HepG2 (cell line): ENCODE results near the gene DDX20. TPM values are rescaled to one million over a fixed set of nuclear protein-coding genes. Genes with fewer than 3 reads are reported as not detected.

Source experiments
- ATAC-seq: fragments of 200-7000 bp; cut with Tn5 transposase; 3 replicates; pipeline ENCODE4 v1.9.1; 2020; ENCODE audit warnings: mild to moderate bottlenecking, moderate library complexity
- BruUV-seq: library from RNA; stranded (reverse); fragments of 400-500 nt; replicated peaks from 2 replicates; lab custom pipeline; 2021; lab: Mats Ljungman, UMichigan
- CTCF ChIA-PET: fragments of 300-600 bp; formaldehyde crosslinking; extraction: SDS; loops from one replicate; lab custom pipeline; 2021; ENCODE audit warnings: low total read pairs, inconsistent platforms, low intra/inter-chr PET ratio; lab: Yijun Ruan, JAX
- POLR2A ChIA-PET: fragments of 350-600 bp; sonication (Branson Sonifier 250); formaldehyde crosslinking; loops from one replicate; lab custom pipeline; 2020; ENCODE audit warnings: antibody characterized with exemption, inconsistent platforms; lab: Yijun Ruan, JAX
- DNase-seq: peaks from one replicate; pipeline ENCODE4 v3.0.0-alpha.2; 2015; ENCODE audit warnings: low spot score
- FAIRE-seq: peaks from 3 replicates; lab custom pipeline; 2011; peaks lifted over from hg19 to GRCh38; lab: Jason Lieb, UNC
- H2AFZ ChIP-seq: one replicate; pipeline ENCODE4 v1.6.1; 2011; ENCODE audit warnings: low read length, inconsistent platforms
- H3K27ac ChIP-seq: fragments of 300-600 bp; 3 replicates; pipeline ENCODE4 v1.8.0; 2011; ENCODE audit warnings: mixed run types, mild to moderate bottlenecking, mixed read lengths, low read length, inconsistent platforms; ENCODE audit not compliant: insufficient read depth; ENCODE audit errors: extremely low read length
- H3K27me3 ChIP-seq, 2 experiments: fragments of 200-600 bp in 1 of 2; 2 replicates in 1 of 2; 3 replicates in 1 of 2; pipeline versions ENCODE4 v1.6.0 to v1.8.0; 2011; ENCODE audit warnings: low read length in 2 of 2, mild to moderate bottlenecking in 2 of 2, moderate library complexity in 2 of 2, inconsistent platforms in 1 of 2; ENCODE audit not compliant: insufficient read depth in 2 of 2, control insufficient read depth in 1 of 2
- H3K36me3 ChIP-seq, 2 experiments: fragments of 200-600 bp in 1 of 2; replicated peaks in 1 of 2; 2 replicates in 1 of 2; 3 replicates in 1 of 2; pipeline versions ENCODE4 v1.5.1 to v1.8.0; 2011; ENCODE audit warnings: low read length in 2 of 2, inconsistent platforms in 1 of 2; ENCODE audit not compliant: insufficient read depth in 2 of 2, control insufficient read depth in 1 of 2
- H3K4me1 ChIP-seq: 2 replicates; pipeline ENCODE4 v1.5.1; 2012; ENCODE audit warnings: low read length, inconsistent platforms; ENCODE audit not compliant: insufficient read depth
- H3K4me2 ChIP-seq: 2 replicates; pipeline ENCODE4 v1.6.0; 2011; ENCODE audit warnings: low read depth, low read length, inconsistent platforms
- H3K4me3 ChIP-seq, 3 experiments: fragments of 200-600 bp in 1 of 3; sonication (generic), shearing (Covaris generic) in 1 of 3; replicated peaks in 1 of 3; 2 replicates each; pipeline ENCODE4 v1.5.1; 2011 to 2016; ENCODE audit warnings: low read length in 3 of 3, inconsistent platforms in 2 of 3, low read depth in 2 of 3, mild to moderate bottlenecking in 2 of 3, control low read depth in 1 of 3, mixed read lengths in 1 of 3; ENCODE audit not compliant: insufficient read depth in 1 of 3
- H3K79me2 ChIP-seq: one replicate; pipeline ENCODE4 v1.6.1; 2011; ENCODE audit warnings: low read length, inconsistent platforms; ENCODE audit not compliant: insufficient read depth
- H3K9ac ChIP-seq: 2 replicates; pipeline ENCODE4 v1.6.0; 2011; ENCODE audit warnings: mild to moderate bottlenecking, low read depth, low read length, inconsistent platforms; ENCODE audit not compliant: insufficient read depth
- H3K9me3 ChIP-seq: 2 replicates; pipeline ENCODE4 v1.5.1; 2012; ENCODE audit warnings: mild to moderate bottlenecking, low read length
- H4K20me1 ChIP-seq: 2 replicates; pipeline ENCODE4 v1.6.0; 2011; ENCODE audit warnings: inconsistent platforms, mild to moderate bottlenecking, low read length, moderate library complexity; ENCODE audit not compliant: insufficient read depth
- BRD4 ChIP-seq: sonication (generic); formaldehyde crosslinking; IDR thresholded peaks from 2 replicates; pipeline ENCODE4 v1.4.0; 2020; ENCODE audit warnings: missing genetic modification reagents
- IKZF4 ChIP-seq: sonication (generic); formaldehyde crosslinking; IDR thresholded peaks from 2 replicates; pipeline ENCODE4 v1.5.1; 2020; ENCODE audit warnings: borderline replicate concordance, mild to moderate bottlenecking, low read depth, missing genetic modification reagents; ENCODE audit errors: not compliant biosample characterization
- RFX1 ChIP-seq: fragments of 450-650 bp; IDR thresholded peaks from 2 replicates; pipeline ENCODE4 v1.6.1; 2017
- ZFP1 ChIP-seq: IDR thresholded peaks from 2 replicates; pipeline ENCODE4 v1.6.1; 2016
- ZMAT3 ChIP-seq: sonication (generic); formaldehyde crosslinking; conservative IDR thresholded peaks from 2 replicates; pipeline ENCODE4 v1.7.0; 2021; ENCODE audit warnings: missing genetic modification reagents
- ZNF10 ChIP-seq: sonication (generic); formaldehyde crosslinking; IDR thresholded peaks from 2 replicates; pipeline ENCODE4 v1.4.0; 2020; ENCODE audit warnings: mild to moderate bottlenecking, low read depth, missing genetic modification reagents, borderline replicate concordance
- ZNF337 ChIP-seq: sonication (generic); formaldehyde crosslinking; IDR thresholded peaks from 2 replicates; pipeline ENCODE4 v1.5.1; 2020; ENCODE audit warnings: missing genetic modification reagents, low read depth, mild to moderate bottlenecking, borderline replicate concordance
- ZNF572 ChIP-seq: sonication (generic); formaldehyde crosslinking; IDR thresholded peaks from 2 replicates; pipeline ENCODE4 v1.5.1; 2020; ENCODE audit warnings: mild to moderate bottlenecking, missing genetic modification reagents
- ZSCAN21 ChIP-seq: sonication (generic); formaldehyde crosslinking; IDR thresholded peaks from 2 replicates; pipeline ENCODE4 v1.8.0; 2022; ENCODE audit warnings: mild to moderate bottlenecking, missing genetic modification reagents, moderate library complexity, borderline replicate concordance
- WGBS: methylation state at CpG from one replicate; pipeline ENCODE4 v1.1.6; 2017; ENCODE audit warnings: low lambda C conversion rate; 5-methylcytosine and 5-hydroxymethylcytosine counted together
- in situ Hi-C: cut with HindIII; loops from 2 replicates; pipeline ENCODE4 v1.10.0; 2017; ENCODE audit warnings: low pct_unique_long_range_greater_than_20kb; ENCODE audit not compliant: extremely low pct_ligation_motif_present
- intact Hi-C: fragments of 100-400 bp; cut with micrococcal nuclease; formaldehyde crosslinking; loops from one replicate; pipeline ENCODE4 v1.10.0; 2022; ENCODE audit not compliant: unreplicated experiment
- polyA plus RNA-seq, 8 experiments: library from polyadenylated mRNA; depleted of rRNA in 3 of 8; stranded (reverse) in 7 of 8; unstranded in 1 of 8; fragments of >200 nt; fragmentation: Illumina TruSeq in 4 of 8; extraction: Trizol in 4 of 8; gene quantifications; 2 replicates each; pipeline versions ENCODE4 v1.2.1 to v1.2.3, GENCODE V29; 2011 to 2016; ENCODE audit warnings: low read depth in 4 of 8, missing spikeins in 1 of 8, mixed read lengths in 1 of 8; ENCODE audit not compliant: insufficient read depth in 1 of 8
- total RNA-seq, 5 experiments: library from RNA; depleted of rRNA; stranded (reverse); fragments of >200 nt; fragmentation: Illumina TruSeq; extraction: Trizol; gene quantifications; 2 replicates each; pipeline ENCODE4 v1.2.3, GENCODE V29; 2016; ENCODE audit warnings: low read depth in 1 of 5
- TF ChIP-seq, protein P1 (sequence below): sonication (generic); formaldehyde crosslinking; IDR thresholded peaks from 2 replicates; pipeline ENCODE4 v1.5.1; 2020; ENCODE audit warnings: mild to moderate bottlenecking, missing genetic modification reagents, borderline replicate concordance

The DDX20 gene
- total and polyA plus RNA-seq, 2 of the 13 experiments (the other 11 are each of a cell fraction or from before 2014, with no cell fraction given), result 4.0 to 14.3 TPM

- TF ChIP-seq IKZF4 (CRISPR knock-in tag) (no peak), RFX1 (no peak)
These were observed 6.1 kb upstream of the DDX20 start (continued) for GRCh38 chr1:111749628-111750027.

DNA sequence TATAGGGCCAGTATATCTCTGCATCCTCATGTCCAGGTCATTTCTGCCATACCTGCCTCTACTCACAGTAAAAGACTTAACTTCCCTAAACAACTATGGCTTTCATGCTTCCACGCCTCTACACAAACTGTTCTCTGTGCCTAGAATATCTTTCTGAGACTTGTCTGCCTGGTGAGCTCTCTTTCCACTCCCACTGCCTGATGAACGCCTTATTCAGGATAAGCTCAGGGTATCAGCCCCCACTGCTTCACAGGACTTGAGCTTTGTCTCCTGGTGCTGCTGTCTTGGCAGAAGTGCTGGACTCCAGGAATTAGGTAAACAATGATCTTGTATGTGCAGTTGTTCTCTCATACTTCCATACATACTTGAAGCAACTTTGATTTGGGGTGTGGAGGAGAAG lies 4.8 kb upstream of the DDX20 start:
- ChIA-PET CTCF (no interaction called here), POLR2A (no interaction called here)
- TF ChIP-seq ZMAT3 (CRISPR knock-in tag), result no peak
- TF ChIP-seq, protein P1, sequence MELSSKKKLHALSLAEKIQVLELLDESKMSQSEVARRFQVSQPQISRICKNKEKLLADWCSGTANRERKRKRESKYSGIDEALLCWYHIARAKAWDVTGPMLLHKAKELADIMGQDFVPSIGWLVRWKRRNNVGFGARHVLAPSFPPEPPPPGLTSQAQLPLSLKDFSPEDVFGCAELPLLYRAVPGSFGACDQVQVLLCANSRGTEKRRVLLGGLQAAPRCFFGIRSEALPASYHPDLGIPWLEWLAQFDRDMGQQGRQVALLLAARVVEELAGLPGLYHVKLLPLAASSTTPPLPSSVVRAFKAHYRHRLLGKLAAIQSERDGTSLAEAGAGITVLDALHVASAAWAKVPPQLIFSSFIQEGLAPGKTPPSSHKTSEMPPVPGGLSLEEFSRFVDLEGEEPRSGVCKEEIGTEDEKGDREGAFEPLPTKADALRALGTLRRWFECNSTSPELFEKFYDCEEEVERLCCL (CRISPR knock-in tag), result no peak
- TF ChIP-seq ZNF337, result no peak
- TF ChIP-seq ZSCAN21 (CRISPR knock-in tag), result no peak
- no peak for TF ChIP-seq BRD4
- no peak for TF ChIP-seq ZNF572 (CRISPR knock-in tag)
- TF ChIP-seq ZNF10, result no peak
- TF ChIP-seq ZFP1 (CRISPR knock-in tag), result no peak
- 36% methylated on average over 2 of the region's 2 CpGs for WGBS
- BruUV-seq, result no TSS peak
- H3K27ac ChIP-seq, result no peak overlapping the region
- DNase-seq (no peak), FAIRE-seq (no peak), ATAC-seq (no peak)
- H3K4me3 ChIP-seq, result no peak overlapping the region
- intact Hi-C loops (no loop called here), in situ Hi-C loops (no loop called here)
- H3K36me3 ChIP-seq, result no peaks in the 10 kb centered on the region
- no peak overlapping the region for H2AFZ ChIP-seq
- no peaks in the 10 kb centered on the region for H3K9me3 ChIP-seq
- no peaks in the 10 kb centered on the region for H3K79me2 ChIP-seq
- peaks cover 32% of the 10 kb centered on the region for H3K4me1 ChIP-seq
- H4K20me1 ChIP-seq, result no peaks in the 10 kb centered on the region; the same call in 1 of the 2 replicates
- no peak overlapping the region for H3K9ac ChIP-seq
- H3K4me2 ChIP-seq, result no peak overlapping the region
- H3K27me3 ChIP-seq, result no peaks in the 10 kb centered on the region; a peak in 1 of 5 replicates
